GM19351 (cell line): ENCODE results near the gene GABBR2.

Source experiments
- ATAC-seq: cut with Tn5 transposase; IDR thresholded peaks from one replicate; pipeline ENCODE4 v1.9.1; 2021; ENCODE audit warnings: mild to moderate bottlenecking, moderate library complexity; ENCODE audit not compliant: unreplicated experiment

The GABBR2 gene

DNA sequence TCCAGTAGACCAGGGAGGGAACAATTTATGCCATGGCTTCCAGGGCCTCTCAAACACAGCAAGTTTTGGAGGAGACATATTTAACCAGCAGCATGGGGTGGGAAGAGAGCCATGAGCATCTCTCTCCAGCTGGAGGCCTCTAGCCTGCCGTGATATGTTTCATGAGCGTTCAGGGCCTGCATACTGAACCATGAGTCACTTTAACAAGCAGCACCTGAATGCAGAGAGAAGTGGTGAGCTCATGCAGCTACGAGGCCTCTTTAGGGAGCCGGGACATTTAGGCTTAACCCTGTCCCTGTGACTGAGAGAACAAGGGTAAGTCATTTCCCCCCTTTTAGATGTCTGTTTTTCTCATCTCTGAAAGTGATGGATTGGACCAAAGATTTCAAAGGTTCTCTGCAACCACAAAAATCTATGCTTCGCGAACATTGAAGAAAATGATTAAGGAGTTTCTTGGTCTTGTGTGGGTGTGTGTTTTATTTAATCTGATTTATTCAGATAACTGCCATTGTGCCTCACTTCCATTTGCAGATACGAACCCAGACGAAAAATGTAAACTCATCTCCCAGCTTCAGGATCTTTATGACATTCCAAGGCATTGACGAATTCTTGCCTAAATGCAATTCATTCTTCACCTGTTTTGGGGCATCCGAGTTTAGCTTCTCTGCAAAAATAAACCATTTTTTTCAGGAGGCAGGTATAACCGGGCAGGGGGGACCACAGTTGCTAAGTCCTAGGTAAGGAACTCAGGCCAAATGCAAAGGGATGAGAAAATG lies 157.0 kb downstream of the GABBR2 start:
- ATAC-seq, result no peak

DNA sequence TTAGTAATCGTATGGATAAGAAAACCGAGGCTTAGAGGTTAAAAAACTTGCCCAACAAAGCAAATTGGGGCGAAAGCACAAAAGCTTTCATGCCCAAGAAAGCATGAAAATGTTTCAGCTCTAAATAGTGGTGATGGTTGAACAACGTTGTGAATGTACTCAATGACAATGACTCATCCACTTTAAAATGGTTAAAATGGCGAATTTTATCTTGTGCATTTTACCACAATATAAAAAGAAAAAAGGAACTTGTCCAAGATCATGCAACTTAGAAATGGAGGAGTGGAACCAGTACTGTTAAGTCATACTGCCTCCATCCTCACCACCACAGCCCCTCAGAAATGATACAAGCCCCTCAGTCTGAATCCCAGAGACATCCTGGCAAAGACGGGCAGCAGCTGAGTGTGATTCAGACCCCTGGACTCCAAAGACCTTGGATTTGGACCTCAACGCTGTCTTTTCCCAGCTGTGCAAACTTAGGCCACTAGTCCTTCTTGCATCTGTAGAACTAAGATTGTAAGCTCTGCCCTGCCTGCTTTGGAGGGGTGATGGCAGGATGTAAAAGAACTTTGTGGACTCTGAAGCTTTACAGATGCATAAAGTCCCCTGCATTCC lies 158.4 kb downstream of the GABBR2 start:
- no peak for ATAC-seq

DNA sequence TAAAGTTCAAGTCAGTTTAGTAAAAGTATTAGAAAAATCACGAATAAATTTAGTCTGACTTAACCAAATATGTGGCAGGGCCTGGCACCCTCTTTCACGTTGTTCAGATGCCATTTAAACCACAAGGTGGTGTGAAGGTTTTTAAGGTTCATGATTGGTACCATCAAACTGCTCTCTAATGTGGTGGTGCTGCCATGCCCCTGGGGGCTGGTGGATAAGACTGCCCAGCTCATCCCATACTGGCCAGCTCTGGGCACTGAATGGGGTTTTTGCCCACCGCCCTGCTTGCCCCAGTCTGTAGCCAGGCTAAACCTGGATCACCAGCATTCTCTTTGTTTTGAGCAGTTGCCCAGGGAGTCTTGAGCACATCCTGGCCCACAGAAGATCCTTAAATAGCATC lies 159.3 kb downstream of the GABBR2 start:
- ATAC-seq, result no peak

DNA sequence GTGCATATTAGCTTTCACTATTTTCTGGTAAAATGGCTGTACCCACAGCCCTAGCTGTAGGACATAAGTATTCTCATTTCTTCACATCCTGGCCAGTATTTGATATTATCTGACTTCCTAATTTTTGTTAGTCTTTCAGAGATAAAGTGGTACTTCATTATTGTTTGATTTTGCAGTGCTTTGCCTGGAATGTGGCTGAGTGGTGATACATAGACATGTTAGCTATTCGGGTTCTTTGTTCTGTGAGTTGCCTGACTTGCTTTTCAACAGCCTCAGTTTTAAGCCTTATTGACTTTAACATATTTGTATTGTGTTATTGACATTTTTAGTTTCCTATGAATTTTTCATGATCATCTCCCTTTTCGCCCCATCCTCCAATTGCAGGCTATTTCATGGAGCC lies 161.1 kb downstream of the GABBR2 start:
- ATAC-seq, result no peak

DNA sequence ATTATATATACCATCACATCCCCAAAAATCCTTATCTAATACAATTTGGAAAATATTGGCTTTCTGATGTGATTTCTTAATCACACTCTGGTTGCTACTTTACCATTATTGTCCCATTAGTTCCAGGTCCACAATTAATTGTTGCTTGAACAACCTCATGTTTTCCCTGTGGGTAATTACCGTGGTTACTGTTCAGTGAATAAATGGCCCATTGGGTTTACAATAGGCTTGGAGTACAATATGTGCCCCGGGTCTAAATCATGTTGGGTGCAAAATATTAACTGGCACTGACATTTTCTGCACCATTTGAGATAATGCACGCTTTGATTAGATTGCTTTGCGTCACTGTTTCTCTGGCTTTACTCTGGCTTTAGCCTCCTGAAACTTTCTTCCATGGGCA lies 163.7 kb downstream of the GABBR2 start:
- ATAC-seq, result no peak

DNA sequence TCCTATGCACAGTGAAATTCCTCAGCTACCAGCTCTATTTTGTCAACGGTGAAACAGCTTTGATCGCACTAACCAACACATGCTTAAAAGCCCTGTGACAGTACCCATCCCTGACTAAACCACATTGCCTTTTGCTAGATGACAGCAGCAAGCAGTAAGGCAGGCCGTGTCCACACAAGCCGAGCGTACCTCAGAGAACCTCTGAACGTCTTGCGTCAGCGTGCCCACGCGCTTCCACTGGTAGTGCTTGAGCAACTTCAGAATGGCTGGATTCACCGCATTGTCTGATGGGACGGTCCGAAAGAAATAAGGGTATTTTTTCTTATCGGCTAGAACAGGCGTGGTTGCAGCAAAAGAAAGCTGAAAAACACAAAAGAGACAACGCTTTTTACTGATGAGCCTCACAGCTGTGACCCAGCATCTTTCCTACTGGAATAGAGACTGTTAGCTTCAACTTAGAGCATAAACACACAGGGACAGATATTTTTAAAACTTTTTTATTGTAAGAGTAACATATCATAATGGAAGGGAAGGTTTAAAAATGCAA lies 167.0 kb downstream of the GABBR2 start:
- ATAC-seq, result no peak

DNA sequence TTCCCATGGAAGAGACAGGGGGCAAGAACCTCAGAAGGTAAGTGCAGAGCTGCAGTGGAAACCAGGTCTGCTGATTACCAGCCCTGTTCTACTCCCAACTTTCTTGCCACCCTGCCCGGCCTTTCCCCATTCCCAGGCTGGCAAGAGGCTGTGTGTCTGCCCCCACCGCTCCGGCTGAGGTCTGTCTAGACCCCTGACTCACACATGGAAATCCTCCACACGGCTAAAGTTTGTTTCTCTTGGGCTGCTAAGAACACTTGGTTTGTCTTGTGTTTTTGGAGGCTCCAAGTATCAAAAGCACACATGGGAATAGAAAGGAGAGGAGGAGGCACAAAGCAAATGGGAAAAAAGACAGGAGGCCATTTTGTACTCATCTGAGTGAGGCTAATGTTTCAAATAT lies 168.3 kb downstream of the GABBR2 start:
- ATAC-seq, result no peak

DNA sequence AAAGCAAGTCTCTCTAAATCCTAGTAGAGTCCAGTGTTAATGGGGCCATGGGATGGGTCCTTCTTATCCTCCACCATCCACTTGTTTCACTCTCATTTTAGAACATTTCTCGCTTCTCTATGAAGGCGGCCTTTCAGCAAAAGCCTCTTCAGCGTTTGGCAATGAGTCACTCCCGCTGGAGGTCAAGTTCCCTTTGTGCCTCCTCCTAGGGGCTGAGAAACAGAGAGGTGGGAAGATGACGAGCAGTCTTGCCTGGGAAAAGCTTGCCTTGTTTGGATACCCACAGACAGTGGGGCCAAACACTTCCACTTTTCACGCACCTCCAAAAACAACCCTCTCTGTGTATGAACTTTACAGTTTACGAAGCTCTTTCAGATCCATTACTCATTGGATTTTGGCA lies 168.8 kb downstream of the GABBR2 start:
- ATAC-seq, result no peak

DNA sequence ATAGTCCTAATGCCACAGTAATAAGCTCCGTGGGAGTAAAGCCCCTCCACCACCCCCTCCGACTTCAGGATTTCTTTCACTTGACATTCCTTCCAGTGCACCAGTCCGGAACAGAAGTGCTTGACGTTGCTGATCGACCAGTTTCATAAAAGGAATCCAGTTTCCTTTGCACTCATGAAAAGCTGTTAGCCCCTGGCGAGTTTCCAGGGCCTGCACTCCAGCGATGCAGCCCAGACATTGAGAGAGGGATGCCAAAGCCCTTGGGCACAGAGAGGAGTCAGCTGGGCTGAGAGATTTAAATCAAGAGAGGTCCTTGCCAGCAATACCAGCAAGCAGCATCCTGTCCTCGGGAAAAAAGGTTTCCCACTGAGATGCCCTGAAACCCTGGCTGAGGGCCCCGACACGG lies 170.1 kb downstream of the GABBR2 start:
- ATAC-seq, result no peak

DNA sequence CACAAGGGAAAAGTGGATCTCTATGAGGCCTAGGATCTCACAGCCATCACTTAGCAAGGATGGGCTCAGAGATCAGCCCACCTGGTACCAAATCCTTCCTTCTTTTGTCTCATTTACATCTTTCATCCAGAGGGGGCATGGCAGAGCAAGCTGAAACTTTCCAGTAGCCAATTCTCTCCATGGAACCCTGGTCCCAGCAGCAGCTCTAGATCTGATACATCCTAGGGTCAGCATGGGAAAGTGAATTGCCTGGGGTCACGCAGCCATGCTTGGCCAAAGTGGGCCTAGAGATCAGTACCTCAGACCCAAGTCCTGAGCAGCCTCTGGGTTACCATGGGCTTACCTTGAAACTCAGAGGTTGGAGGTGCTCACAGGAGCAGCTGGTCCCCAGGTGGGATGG lies 170.5 kb downstream of the GABBR2 start:
- no peak for ATAC-seq

DNA sequence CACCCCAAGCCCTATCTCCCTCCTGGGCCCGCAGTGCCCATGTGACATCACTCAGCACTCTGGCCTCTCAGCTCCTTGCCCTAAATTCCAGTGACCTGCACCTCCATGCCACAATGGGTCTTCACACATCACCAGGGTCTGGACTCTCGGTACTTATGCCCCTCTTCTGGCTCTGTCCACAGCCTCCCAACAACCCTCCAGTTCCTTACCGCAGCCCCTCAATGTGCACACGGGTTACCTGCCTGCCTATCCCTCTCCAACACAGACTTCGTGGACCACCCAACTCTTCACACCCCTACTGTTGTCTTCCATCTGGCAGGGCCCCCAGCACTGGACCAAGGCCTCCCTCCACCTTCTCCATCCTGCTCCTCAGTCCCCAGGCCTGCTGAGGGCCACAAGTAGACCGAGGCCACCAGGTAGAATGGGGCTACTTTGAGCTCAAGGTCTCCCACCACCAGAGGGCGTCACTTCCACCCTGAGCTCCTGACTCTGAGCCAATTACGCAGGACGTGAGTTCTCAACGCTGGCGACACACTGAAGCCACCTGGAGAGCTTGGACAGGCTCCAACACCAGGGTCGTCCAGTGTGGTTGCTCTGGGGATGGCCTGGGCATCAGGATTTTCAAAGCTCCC lies 172.1 kb downstream of the GABBR2 start:
- peak; percentile 64 for ATAC-seq

DNA sequence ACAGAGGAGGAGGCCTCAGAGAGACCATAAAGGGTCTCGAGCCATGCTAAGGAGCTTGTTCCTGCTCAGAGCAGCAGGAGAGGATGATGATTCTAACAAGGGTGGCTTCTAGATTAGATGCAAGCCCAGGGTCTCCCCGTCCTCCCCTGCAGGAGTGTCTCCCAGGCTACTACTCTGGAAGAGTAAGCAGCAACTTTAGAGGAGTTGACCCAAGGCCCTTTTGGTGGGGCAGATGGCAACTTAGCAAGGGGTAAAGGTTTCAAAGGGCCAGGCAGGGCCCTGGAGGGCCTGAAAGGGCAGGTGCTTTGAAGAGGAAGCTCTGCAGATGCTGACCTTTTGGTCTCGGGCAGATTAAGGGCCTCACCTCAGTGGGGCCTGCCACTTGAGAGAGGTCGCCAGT lies 174.9 kb downstream of the GABBR2 start:
- no peak for ATAC-seq

DNA sequence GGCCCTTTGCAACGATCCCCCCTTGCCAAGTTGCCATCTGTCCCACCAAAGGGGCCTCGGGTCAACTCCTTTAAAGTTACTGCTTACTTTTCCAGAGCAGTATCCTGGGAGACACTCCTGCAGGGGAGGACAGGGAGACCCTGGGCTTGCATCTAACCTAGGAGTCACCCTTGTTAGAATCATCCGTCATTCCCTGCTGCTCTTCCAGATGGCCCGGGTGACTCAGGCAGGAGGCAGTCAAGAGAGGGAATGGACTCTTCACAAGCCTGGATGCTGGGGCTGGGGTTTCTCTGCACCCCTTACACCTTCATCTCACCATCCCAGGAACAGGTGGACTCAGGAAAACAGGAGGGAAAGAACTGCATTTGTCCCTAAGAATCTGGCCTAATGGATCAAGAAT lies 175.6 kb downstream of the GABBR2 start:
- no peak for ATAC-seq

DNA sequence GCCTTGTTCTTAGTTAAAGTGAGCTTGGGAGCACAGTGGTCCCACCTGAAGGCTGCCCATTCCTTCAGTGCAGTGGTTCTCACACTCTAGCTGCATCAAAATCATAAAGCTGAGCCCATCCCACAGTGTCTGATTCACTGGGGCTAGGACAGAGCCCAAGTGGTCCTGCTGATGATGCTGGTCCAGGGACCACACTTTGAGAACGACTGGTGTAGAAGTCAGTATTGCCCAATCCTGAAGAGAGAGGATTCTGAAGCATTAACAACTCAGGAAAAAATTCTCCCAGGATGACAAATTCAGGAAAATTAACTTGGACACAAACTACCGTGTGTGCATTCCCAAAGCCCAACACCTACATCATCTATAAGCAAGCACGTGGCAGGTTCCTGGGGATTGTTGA lies 176.2 kb downstream of the GABBR2 start:
- no peak for ATAC-seq

DNA sequence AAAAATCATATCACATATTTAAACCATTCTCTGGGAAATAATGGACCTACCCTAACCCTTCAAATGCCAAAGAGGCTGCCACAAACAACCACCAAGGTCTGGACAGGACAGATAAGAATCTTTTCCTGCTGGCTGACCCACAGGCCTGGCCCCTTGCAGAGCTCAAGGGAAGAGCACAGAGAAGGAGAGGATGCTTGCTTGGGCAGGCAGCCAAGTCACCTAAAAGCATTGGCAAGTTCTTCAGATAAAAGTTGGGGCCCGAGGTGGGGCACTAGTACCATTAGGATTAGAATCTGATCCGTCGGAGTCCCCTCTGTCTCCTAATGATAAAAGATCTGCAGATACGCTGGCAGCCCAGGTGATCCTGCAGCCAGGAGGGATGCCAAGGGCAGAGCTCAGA lies 176.6 kb downstream of the GABBR2 start:
- ATAC-seq, result no peak

DNA sequence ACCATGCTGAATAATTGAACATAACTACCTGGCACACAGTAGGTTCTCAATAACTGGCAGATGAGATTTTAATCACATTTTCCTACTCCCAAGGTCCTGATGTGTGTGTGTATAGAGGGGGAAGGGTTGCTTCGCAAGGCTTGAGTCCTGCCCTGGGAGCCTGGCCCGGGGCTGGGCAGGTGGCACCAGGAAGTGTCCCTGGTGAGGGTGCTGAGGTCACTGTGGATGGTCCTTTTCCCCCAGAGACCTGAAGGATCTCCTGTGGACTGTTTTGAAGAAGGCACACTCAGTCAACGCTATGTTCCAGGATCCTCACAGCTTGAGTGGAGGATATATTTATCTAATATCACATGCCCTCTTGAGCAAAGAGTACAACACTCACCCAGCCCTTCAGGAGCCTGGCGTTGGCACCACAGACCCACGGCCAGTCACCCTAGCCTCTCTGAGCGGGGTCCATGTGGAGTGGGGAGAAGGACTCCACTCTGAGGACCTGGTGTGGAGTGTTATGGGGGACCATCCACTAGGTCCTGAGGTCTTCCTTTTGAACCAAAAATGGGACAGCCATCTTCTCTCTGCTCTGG lies 177.8 kb downstream of the GABBR2 start:
- ATAC-seq, result no peak

DNA sequence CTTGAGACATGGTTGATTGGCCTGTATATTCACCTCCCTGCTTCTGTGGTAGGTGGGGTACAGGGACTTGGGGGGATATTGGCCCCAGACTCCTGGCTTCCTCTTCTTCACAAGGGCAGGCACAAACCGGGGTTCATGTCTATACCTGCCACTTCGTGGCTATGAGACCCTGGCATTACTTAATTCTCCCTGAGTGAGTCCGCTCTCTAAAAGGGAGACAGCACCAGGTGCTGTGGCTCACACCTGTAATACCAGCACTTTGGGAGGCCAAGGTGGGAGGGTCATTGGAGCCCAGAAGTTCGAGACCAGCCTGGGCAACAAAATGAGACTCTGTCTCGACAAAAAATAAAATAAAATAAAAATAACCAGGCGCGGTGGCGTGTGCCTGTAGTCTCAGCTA lies 178.5 kb downstream of the GABBR2 start:
- no peak for ATAC-seq

DNA sequence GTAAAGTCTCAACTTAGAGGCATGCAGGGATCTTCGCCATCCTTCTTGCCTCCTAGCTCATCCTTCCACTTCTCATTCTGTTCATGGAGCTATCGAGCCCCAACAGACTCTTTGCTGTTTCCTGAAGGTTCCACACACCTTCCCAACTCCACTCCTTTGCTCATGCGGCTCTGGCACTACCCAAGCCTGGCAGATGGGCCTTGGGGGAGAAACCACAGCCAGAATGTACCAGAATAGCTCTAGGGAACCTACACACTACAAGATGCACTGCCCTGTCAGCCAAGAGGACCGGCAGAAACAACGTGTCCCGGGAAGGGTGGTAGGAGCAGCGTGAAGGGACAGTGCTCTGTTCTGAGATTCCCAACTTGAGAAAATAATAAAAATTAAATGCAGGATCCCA lies 178.9 kb downstream of the GABBR2 start:
- no peak for ATAC-seq

DNA sequence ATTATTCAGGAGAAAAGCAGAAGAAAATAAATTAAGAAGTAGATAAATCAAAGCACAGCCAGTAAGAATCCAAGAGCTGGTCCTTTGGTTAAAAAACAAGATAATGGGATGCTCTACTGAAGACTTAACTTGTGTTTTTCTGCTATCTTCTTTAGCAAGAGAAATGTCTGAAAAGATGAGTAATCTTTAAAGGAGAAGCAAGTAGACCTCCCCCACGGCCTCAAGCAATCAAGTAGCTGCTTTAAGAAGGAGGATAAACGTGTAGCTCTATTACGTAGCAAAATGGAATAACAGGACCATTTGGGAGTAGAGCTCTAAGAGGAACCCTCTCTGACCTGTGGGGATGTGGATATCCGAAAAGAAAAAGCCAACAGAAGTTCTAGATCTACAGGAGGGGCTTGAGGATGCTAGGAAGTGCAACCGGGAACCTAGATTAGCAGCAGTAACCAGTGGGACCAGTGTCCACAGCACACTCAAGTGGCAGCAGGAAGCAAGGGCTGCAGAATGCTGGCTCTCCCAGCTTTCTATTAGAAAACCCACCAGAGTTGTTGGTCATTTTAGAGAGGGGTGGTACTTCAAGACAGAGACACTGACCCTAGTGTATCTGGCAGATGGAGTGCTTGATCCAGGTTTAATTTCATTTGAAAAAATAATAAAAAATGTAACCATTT lies 185.4 kb downstream of the GABBR2 start:
- no peak for ATAC-seq

DNA sequence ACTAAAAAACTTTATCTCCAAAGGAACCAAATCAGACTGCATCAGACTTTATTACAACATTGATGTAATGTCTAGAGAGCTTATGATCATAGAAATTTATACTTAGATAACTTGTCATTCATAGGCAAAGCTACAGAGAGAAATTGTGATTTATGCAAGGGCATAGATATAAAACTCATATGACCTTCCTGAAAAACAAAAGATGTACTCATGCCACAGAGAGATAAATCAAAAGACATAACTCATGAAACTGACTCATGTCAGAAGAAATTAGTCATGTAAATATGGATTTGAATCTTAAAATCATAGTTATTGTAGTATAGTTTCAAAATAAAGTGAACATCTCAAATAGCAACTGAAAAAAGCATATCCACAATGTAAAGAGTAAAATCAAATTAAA lies 186.2 kb downstream of the GABBR2 start:
- no peak for ATAC-seq

DNA sequence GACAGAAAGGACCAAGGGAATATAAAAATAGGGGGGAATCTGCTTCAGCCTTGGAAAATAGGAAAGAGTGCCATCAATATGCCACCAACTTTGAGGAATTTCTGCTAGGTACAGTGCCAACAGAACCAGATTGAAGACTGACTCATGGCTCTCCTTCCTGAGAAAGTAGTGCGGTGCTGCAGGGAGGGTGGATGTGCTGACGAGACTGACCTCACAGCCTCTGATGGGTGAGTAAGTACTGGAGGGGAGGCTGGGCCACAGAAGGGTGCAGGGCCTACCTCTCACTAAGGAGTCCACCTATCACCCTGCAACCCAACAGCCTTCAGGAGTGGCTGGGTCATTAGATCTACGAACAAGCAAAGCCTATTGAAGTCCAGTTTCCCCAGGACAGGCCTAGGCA lies 187.6 kb downstream of the GABBR2 start:
- ATAC-seq, result no peak
